ENCODE measurements around the gene TMEM132D.

The TMEM132D gene

DNA sequence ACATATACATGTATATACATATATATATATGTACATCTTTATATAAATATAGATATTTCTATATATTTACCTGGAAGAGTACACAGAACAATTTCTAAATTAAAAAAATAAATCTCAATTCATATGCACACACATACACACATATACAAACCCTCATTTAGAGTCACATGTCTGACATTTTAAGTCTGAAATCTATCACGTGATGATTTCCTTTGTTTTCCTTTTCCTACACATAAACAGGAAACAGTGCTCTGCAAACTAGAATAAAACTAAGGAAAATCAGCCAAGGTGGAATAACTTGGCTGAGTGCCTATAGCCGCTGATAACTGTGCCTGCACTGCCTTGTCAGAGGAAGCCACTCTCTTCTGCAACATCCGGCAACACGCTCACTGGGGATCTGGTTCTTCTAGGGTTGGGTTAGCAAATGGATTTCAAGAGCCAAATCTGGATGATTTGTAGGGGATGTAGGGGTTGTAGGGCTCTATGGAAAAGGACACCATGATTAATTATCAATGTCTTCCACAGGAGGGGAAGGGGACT, 480.7 kb downstream of the TMEM132D start:
- Histone ChIP-seq H3K36me3 (ENCODE audit: control insufficient read depth in 5 of 5, insufficient read depth in 5 of 5, low read length in 5 of 5) (no peaks in the 10 kb centered on the region), H3K4me3 (ENCODE audit: low read depth in 1 of 5, low read length in 5 of 5) (no peak overlapping the region), H3K9me3 (ENCODE audit: control insufficient read depth in 5 of 5, low read length in 5 of 5) (peaks cover 2 to 4% (median 3%) of the 10 kb centered on the region in 5 donors), H3K4me1 (ENCODE audit: control insufficient read depth in 5 of 5, insufficient read depth in 5 of 5, low read length in 5 of 5) (peaks cover 0 to 1% (median 0%) of the 10 kb centered on the region in 5 donors), H3K27me3 (ENCODE audit: control insufficient read depth in 5 of 5, insufficient read depth in 4 of 5, low read length in 5 of 5) (peaks cover 0 to 4% (median 0%) of the 10 kb centered on the region in 5 donors), H3K27ac (ENCODE audit: low read depth, low read length) (no peak overlapping the region), H3K9ac (ENCODE audit: low read length in 5 of 5) (no peak overlapping the region)

DNA sequence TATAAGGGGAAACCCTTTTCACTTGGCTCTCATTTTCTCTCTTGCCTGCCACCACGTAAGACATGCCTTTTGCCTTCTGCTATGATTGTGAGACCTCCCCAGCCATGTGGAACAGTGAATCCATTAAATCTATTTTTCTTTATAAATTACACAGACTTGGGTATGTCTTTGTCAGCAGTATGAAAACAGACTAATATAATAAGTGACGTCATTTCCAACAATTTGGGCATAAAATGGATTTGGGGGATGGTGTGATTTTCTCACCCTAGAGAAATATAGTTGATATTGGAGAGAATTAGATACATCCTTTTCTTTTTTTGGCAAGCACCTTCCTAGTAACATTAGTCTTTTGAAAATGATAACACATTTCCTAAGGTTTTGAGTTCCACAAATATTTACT, 490.5 kb downstream of the TMEM132D start:
- Histone ChIP-seq H3K27me3 (ENCODE audit: control insufficient read depth in 5 of 5, insufficient read depth in 4 of 5, low read length in 5 of 5) (no peaks in the 10 kb centered on the region), H3K9me3 (ENCODE audit: control insufficient read depth in 5 of 5, low read length in 5 of 5) (peaks cover 0 to 11% (median 4%) of the 10 kb centered on the region in 5 donors), H3K36me3 (ENCODE audit: control insufficient read depth in 5 of 5, insufficient read depth in 5 of 5, low read length in 5 of 5) (no peaks in the 10 kb centered on the region), H3K27ac (ENCODE audit: low read depth, low read length) (no peak overlapping the region), H3K4me1 (ENCODE audit: control insufficient read depth in 5 of 5, insufficient read depth in 5 of 5, low read length in 5 of 5) (no peaks in the 10 kb centered on the region), H3K9ac (ENCODE audit: low read length in 5 of 5) (no peak overlapping the region), H3K4me3 (ENCODE audit: low read depth in 1 of 5, low read length in 5 of 5) (no peak overlapping the region)

DNA sequence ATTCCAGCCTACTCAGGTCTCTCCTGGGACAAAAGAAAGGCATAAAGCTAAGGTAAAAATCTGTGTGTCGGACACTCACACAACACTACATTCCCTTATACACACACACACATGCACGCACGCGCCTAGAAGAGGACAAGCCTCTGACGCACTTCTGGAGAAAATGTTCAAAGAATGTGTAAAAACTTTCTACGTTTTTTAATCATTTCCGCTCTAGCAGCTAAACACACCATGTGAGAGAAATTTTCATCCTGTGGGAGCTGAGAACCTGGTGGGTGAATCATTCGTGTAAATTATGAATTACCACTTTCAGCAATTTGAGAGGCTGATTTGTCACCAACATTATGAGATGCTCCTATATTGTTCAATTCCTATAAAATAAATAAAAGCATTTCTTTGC, 494.5 kb downstream of the TMEM132D start:
- H3K27me3 ChIP-seq (ENCODE audit: control insufficient read depth in 5 of 5, insufficient read depth in 4 of 5, low read length in 5 of 5) = no peaks in the 10 kb centered on the region
- no peaks in the 10 kb centered on the region for H3K9me3 ChIP-seq (ENCODE audit: control insufficient read depth in 5 of 5, low read length in 5 of 5)
- no peak overlapping the region for H3K27ac ChIP-seq (ENCODE audit: low read depth, low read length)
- H3K9ac ChIP-seq (ENCODE audit: low read length in 5 of 5) = no peak overlapping the region
- H3K4me1 ChIP-seq (ENCODE audit: control insufficient read depth in 5 of 5, insufficient read depth in 5 of 5, low read length in 5 of 5) = no peaks in the 10 kb centered on the region
- no peaks in the 10 kb centered on the region for H3K36me3 ChIP-seq (ENCODE audit: control insufficient read depth in 5 of 5, insufficient read depth in 5 of 5, low read length in 5 of 5)
- H3K4me3 ChIP-seq (ENCODE audit: low read depth in 1 of 5, low read length in 5 of 5) = no peak overlapping the region

DNA sequence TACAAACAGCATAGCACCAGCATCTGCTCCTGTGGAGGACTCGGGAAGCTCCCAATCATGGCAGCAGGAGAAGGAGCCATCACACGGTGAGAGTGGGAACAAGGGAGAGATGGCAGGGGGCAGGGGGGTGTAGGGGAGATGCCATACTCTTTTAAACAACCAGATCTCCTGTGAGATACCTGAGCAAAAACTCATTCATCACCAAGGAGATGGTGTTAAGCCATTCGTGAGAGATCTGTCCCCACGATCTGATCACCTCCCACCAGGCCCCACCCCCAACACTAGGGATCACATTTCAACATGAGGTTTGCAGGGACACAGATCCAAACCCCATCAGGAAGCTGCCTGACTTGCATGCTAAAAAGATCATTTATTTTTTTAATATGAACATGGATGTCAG, 499.3 kb downstream of the TMEM132D start:
- peaks cover 0 to 3% (median 0%) of the 10 kb centered on the region in 5 donors for H3K27me3 ChIP-seq (ENCODE audit: control insufficient read depth in 5 of 5, insufficient read depth in 4 of 5, low read length in 5 of 5)
- H3K9ac ChIP-seq (ENCODE audit: low read length in 5 of 5) = no peak overlapping the region
- no peak overlapping the region for H3K4me3 ChIP-seq (ENCODE audit: low read depth in 1 of 5, low read length in 5 of 5)
- H3K9me3 ChIP-seq (ENCODE audit: control insufficient read depth in 5 of 5, low read length in 5 of 5) = peaks cover 0 to 6% (median 0%) of the 10 kb centered on the region in 5 donors
- H3K4me1 ChIP-seq (ENCODE audit: control insufficient read depth in 5 of 5, insufficient read depth in 5 of 5, low read length in 5 of 5) = no peaks in the 10 kb centered on the region
- H3K36me3 ChIP-seq (ENCODE audit: control insufficient read depth in 5 of 5, insufficient read depth in 5 of 5, low read length in 5 of 5) = no peaks in the 10 kb centered on the region
- H3K27ac ChIP-seq (ENCODE audit: low read depth, low read length) = no peak overlapping the region

DNA sequence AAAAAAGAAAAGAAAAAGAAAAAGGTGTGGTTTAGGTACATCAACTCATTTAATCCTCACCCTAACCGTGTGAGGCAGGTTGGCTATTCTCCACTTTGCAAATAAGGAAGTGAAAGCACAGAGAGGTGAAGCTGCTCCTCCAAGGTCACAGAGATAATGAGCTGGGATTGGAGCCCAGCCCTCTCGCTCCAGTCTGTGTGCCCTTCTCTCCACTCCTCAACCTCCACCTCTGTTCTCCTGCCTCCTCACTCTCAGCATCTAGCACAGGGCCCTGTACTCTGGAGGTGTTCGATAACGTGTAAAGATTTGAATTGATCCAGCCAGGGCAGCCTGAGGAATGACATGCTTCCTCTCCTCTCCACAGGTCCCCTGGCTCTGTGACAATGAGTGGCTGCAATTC, 502.3 kb downstream of the TMEM132D start:
- H3K9me3 ChIP-seq (ENCODE audit: control insufficient read depth in 5 of 5, low read length in 5 of 5) = peaks cover 0 to 16% (median 14%) of the 10 kb centered on the region in 5 donors
- no peak overlapping the region for H3K4me3 ChIP-seq (ENCODE audit: low read depth in 1 of 5, low read length in 5 of 5)
- H3K9ac ChIP-seq (ENCODE audit: low read length in 5 of 5) = no peak overlapping the region
- no peaks in the 10 kb centered on the region for H3K36me3 ChIP-seq (ENCODE audit: control insufficient read depth in 5 of 5, insufficient read depth in 5 of 5, low read length in 5 of 5)
- H3K27ac ChIP-seq (ENCODE audit: low read depth, low read length) = no peak overlapping the region
- peaks cover 0 to 3% (median 0%) of the 10 kb centered on the region in 5 donors for H3K27me3 ChIP-seq (ENCODE audit: control insufficient read depth in 5 of 5, insufficient read depth in 4 of 5, low read length in 5 of 5)
- no peaks in the 10 kb centered on the region for H3K4me1 ChIP-seq (ENCODE audit: control insufficient read depth in 5 of 5, insufficient read depth in 5 of 5, low read length in 5 of 5)

DNA sequence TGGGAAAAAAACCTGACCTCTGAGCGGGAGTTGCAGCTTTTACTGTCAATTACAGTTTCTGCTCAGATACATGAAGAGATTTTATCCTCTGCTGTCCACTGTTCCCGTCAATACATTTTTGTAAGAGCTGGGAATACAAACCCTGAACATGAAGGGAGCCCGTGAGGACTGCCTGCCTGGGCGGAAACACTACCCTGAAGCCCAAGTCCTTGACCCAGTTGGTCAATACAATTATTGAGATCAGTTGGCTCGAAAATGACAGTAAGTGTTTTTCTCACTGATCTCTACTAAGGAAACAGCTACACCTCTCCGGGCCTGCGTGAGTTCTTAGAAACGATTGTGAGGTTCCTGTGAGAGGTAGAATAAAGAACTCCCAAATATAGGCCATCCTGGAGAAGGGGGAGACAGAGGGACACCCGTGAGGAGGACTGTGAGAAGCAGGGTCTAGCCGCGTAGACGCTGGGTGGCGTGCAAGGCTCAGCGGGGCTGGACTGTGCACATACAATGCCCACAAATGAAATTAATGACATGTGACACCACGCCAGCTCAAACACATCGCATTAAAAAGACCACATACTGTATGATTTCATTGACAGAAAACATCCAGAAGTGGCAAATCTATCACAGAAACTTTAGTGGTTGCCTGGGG, 509.5 kb downstream of the TMEM132D start:
- Histone ChIP-seq H3K9me3 (ENCODE audit: control insufficient read depth in 5 of 5, low read length in 5 of 5) (peaks cover 0 to 14% (median 12%) of the 10 kb centered on the region in 5 donors), H3K36me3 (ENCODE audit: control insufficient read depth in 5 of 5, insufficient read depth in 5 of 5, low read length in 5 of 5) (no peaks in the 10 kb centered on the region), H3K27ac (ENCODE audit: low read depth, low read length) (no peak overlapping the region), H3K27me3 (ENCODE audit: control insufficient read depth in 5 of 5, insufficient read depth in 4 of 5, low read length in 5 of 5) (no peaks in the 10 kb centered on the region), H3K4me1 (ENCODE audit: control insufficient read depth in 5 of 5, insufficient read depth in 5 of 5, low read length in 5 of 5) (no peaks in the 10 kb centered on the region), H3K9ac (ENCODE audit: low read length in 5 of 5) (no peak overlapping the region), H3K4me3 (ENCODE audit: low read depth in 1 of 5, low read length in 5 of 5) (no peak overlapping the region)

DNA sequence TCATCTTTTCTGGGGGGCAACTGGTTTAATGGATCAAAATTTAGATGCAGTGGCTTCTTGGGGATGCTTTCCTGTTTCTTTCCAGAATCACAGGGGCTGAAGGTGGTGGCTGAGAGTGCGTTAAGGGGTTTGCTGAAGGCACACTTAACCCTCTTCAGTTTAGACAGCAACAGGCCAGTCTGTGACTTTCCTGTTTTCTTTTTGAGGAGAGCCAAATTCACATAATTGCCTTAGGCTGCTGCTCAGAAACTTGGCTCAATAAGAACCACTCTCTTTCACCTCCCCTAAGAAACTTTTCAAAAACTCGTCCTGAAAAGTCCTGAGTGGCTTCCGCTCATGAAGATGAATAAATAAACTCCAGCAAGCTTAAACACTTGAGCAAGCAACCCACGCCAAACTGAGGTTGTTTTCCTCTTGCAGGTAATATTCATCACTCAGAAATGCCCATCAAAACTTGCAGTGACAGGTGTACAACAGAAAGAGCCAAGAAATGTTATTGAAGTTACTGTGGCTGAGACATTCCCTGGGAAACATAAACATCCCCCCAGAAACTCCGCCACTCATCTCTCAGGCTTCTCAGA, 510.4 kb downstream of the TMEM132D start:
- Histone ChIP-seq H3K9ac (ENCODE audit: low read length in 5 of 5) (no peak overlapping the region), H3K4me3 (ENCODE audit: low read depth in 1 of 5, low read length in 5 of 5) (no peak overlapping the region), H3K27ac (ENCODE audit: low read depth, low read length) (no peak overlapping the region), H3K36me3 (ENCODE audit: control insufficient read depth in 5 of 5, insufficient read depth in 5 of 5, low read length in 5 of 5) (no peaks in the 10 kb centered on the region), H3K9me3 (ENCODE audit: control insufficient read depth in 5 of 5, low read length in 5 of 5) (peaks cover 0 to 8% (median 7%) of the 10 kb centered on the region in 5 donors), H3K27me3 (ENCODE audit: control insufficient read depth in 5 of 5, insufficient read depth in 4 of 5, low read length in 5 of 5) (no peaks in the 10 kb centered on the region), H3K4me1 (ENCODE audit: control insufficient read depth in 5 of 5, insufficient read depth in 5 of 5, low read length in 5 of 5) (no peaks in the 10 kb centered on the region)

DNA sequence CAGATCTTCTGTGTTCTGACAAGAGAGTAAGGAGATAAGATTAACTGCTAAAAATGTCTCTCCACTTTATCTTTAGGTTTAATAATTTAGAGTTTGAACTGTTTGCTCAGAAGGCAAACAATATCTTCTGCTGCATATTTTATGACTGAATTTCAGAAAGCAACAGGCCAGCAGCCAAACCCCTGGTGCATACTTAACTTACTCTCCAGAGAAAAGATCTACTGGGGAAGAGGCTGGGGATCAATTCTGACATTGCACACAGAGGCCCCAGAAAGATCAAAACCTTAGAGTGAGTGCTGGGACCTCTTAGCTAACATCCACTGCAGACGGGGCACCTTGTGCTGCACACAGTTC, 518.2 kb downstream of the TMEM132D start:
- no peak overlapping the region for H3K9ac ChIP-seq (ENCODE audit: low read length in 5 of 5)
- no peaks in the 10 kb centered on the region for H3K36me3 ChIP-seq (ENCODE audit: control insufficient read depth in 5 of 5, insufficient read depth in 5 of 5, low read length in 5 of 5)
- peaks cover 0 to 10% (median 0%) of the 10 kb centered on the region in 5 donors for H3K9me3 ChIP-seq (ENCODE audit: control insufficient read depth in 5 of 5, low read length in 5 of 5)
- H3K4me1 ChIP-seq (ENCODE audit: control insufficient read depth in 5 of 5, insufficient read depth in 5 of 5, low read length in 5 of 5) = no peaks in the 10 kb centered on the region
- H3K27me3 ChIP-seq (ENCODE audit: control insufficient read depth in 5 of 5, insufficient read depth in 4 of 5, low read length in 5 of 5) = peaks cover 0 to 7% (median 0%) of the 10 kb centered on the region in 5 donors
- no peak overlapping the region for H3K27ac ChIP-seq (ENCODE audit: low read depth, low read length)
- no peak overlapping the region for H3K4me3 ChIP-seq (ENCODE audit: low read depth in 1 of 5, low read length in 5 of 5)

DNA sequence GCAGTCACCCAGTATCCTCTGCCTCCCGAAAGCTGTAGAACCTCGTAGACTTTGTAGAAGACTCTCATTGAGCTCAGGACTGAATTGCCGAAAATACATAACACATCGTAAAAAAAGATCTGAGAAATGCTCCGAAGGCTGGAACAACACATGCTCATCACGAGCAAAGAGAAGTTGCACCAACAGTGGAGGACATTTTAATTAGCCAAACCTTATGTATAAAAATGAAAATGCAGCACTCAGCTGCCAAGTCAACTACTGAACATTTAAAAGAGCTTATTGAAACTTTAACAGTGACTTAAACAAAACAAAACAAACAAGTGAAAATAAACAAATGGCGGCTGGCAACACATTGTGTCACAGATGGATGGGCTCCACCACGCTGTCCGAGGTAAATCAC, 519.9 kb downstream of the TMEM132D start:
- Histone ChIP-seq H3K27me3 (ENCODE audit: control insufficient read depth in 5 of 5, insufficient read depth in 4 of 5, low read length in 5 of 5) (peaks cover 0 to 7% (median 0%) of the 10 kb centered on the region in 5 donors), H3K9me3 (ENCODE audit: control insufficient read depth in 5 of 5, low read length in 5 of 5) (peaks cover 0 to 10% (median 0%) of the 10 kb centered on the region in 5 donors), H3K9ac (ENCODE audit: low read length in 5 of 5) (no peak overlapping the region), H3K36me3 (ENCODE audit: control insufficient read depth in 5 of 5, insufficient read depth in 5 of 5, low read length in 5 of 5) (no peaks in the 10 kb centered on the region), H3K4me3 (ENCODE audit: low read depth in 1 of 5, low read length in 5 of 5) (no peak overlapping the region), H3K4me1 (ENCODE audit: control insufficient read depth in 5 of 5, insufficient read depth in 5 of 5, low read length in 5 of 5) (no peaks in the 10 kb centered on the region), H3K27ac (ENCODE audit: low read depth, low read length) (no peak overlapping the region)

DNA sequence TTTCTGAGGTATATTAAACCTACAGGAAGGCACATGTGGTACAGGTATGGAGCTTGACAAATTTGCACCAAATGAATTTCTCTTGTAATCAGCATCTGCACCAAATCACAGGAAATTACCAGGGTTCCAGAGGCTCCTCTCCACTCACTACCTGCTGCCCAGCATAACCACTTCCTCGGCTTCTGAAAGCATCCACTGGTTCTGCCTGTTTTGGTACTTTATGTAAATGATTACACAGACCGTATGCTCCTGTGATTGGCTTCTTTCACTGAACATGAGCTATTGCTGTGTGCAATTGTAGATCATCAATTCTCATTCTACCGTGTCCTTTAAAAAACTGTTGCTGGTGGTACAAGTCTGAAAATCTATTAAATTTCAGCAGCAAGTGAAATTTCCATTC, 522.1 kb downstream of the TMEM132D start:
- Histone ChIP-seq H3K4me3 (ENCODE audit: low read depth in 1 of 5, low read length in 5 of 5) (no peak overlapping the region), H3K4me1 (ENCODE audit: control insufficient read depth in 5 of 5, insufficient read depth in 5 of 5, low read length in 5 of 5) (no peaks in the 10 kb centered on the region), H3K27me3 (ENCODE audit: control insufficient read depth in 5 of 5, insufficient read depth in 4 of 5, low read length in 5 of 5) (peaks cover 0 to 7% (median 0%) of the 10 kb centered on the region in 5 donors), H3K9ac (ENCODE audit: low read length in 5 of 5) (no peak overlapping the region), H3K36me3 (ENCODE audit: control insufficient read depth in 5 of 5, insufficient read depth in 5 of 5, low read length in 5 of 5) (no peaks in the 10 kb centered on the region), H3K27ac (ENCODE audit: low read depth, low read length) (no peak overlapping the region), H3K9me3 (ENCODE audit: control insufficient read depth in 5 of 5, low read length in 5 of 5) (peaks cover 0 to 4% (median 3%) of the 10 kb centered on the region in 5 donors)
